Vagina (tissue), 2 donors: ENCODE data around the gene ZNF536. TPM values are rescaled to one million over a fixed set of nuclear protein-coding genes. Genes with fewer than 3 reads are reported as not detected.

Experiments
- DNase-seq, 2 donors: peaks; one replicate each; pipeline ENCODE4 v3.0.0-alpha.2; 2017; ENCODE audit errors: extremely low spot score in 2 of 2
- H3K27ac ChIP-seq: fragments of 200-600 bp; sonication (generic); one replicate; pipeline ENCODE4 v1.5.1; 2019
- H3K27me3 ChIP-seq: fragments of 200-600 bp; sonication (generic); one replicate; pipeline ENCODE4 v1.5.1; 2019
- H3K36me3 ChIP-seq, 2 donors: fragments of 200-600 bp; sonication (generic); one replicate each; pipeline ENCODE4 v1.5.1; 2017 to 2019
- H3K4me1 ChIP-seq: fragments of 200-600 bp; sonication (generic); one replicate; pipeline ENCODE4 v1.5.1; 2019
- H3K4me3 ChIP-seq, 2 donors: fragments of 200-600 bp; sonication (generic); 1 replicate in 1 of 2; 2 replicates in 1 of 2; pipeline ENCODE4 v1.5.1; 2016 to 2019
- H3K9me3 ChIP-seq: fragments of 200-600 bp; sonication (generic); one replicate; pipeline ENCODE4 v1.5.1; 2019
- POLR2A ChIP-seq, 2 donors: fragments of 450-650 bp; IDR thresholded peaks; one replicate each; pipeline ENCODE4 v1.6.1; 2017; ENCODE audit warnings: antibody characterized with exemption in 2 of 2, mild to moderate bottlenecking in 2 of 2, moderate library complexity in 2 of 2
- POLR2AphosphoS5 ChIP-seq, 2 donors: sonication (generic); formaldehyde crosslinking; IDR thresholded peaks; one replicate each; pipeline ENCODE4 v1.9.0; 2017; ENCODE audit warnings: antibody characterized with exemption in 2 of 2, mild to moderate bottlenecking in 2 of 2, low read depth in 1 of 2; ENCODE audit not compliant: insufficient read depth in 1 of 2
- intact Hi-C: fragments of 100-400 bp; cut with DNase I; formaldehyde crosslinking; loops from one replicate; pipeline ENCODE4 v1.15.1; 2023
- total RNA-seq: library from RNA; depleted of rRNA; stranded (reverse); fragments of >200 nt; gene quantifications from one replicate; pipeline ENCODE4 v1.2.3, GENCODE V29; 2016
- TF ChIP-seq, protein P1 (sequence below), 3 experiments: fragments of 450-650 bp in 2 of 3; fragments of 200-600 bp in 1 of 3; sonication (generic) in 1 of 3; IDR thresholded peaks; one replicate each; pipeline ENCODE4 v1.5.1; 2017 to 2019; ENCODE audit warnings: antibody characterized with exemption in 3 of 3, mild to moderate bottlenecking in 2 of 3, moderate library complexity in 2 of 3

ZNF536 gene
- total RNA-seq, 1 donor from 2014 or later = 2.5 TPM

DNA sequence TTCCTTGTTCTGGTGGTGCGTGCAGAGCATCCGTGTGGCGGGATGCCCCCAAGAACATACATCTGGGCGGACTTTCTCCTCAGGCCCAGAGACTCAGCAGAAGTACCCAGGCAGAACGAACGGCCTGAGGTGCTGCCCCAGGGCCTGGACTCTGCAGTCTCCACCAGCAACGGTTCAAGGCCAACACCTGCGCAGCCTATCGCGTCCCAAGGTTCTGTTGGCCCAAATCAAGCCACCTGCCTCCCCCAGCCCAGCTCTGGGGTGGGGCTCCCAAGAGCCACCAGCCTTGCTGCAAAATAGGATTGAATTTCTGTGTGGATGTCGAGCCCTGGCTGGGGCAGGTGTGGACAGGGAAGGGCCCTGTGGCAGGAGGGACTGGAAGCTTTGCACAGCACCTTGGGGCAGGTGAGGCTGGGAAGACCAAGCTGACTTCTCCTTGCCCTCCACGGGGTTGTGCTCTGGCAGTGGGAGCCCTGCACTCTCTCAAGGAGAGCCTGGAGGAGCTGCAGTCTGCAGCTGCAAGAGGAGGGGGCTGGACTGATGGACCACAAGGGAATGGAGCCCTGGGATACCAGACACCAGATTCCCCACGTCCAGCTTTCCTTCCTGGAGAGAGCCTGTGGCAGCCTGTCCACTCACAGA, 146.9 kb downstream of the ZNF536 start:
- Histone ChIP-seq H3K9me3 (no peaks in the 10 kb centered on the region), H3K27ac (no peak overlapping the region), H3K4me3 (no peak overlapping the region), H3K36me3 (no peaks in the 10 kb centered on the region), H3K4me1 (no peaks in the 10 kb centered on the region), H3K27me3 (no peaks in the 10 kb centered on the region)
- intact Hi-C loops = no loop called here
- DNase-seq = peak in 1 of 2 donors; percentile 77
- TF ChIP-seq, protein P1, sequence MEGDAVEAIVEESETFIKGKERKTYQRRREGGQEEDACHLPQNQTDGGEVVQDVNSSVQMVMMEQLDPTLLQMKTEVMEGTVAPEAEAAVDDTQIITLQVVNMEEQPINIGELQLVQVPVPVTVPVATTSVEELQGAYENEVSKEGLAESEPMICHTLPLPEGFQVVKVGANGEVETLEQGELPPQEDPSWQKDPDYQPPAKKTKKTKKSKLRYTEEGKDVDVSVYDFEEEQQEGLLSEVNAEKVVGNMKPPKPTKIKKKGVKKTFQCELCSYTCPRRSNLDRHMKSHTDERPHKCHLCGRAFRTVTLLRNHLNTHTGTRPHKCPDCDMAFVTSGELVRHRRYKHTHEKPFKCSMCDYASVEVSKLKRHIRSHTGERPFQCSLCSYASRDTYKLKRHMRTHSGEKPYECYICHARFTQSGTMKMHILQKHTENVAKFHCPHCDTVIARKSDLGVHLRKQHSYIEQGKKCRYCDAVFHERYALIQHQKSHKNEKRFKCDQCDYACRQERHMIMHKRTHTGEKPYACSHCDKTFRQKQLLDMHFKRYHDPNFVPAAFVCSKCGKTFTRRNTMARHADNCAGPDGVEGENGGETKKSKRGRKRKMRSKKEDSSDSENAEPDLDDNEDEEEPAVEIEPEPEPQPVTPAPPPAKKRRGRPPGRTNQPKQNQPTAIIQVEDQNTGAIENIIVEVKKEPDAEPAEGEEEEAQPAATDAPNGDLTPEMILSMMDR (IDR thresholded peaks at IDR 0.05) = no peak
- TF ChIP-seq POLR2AphosphoS5 (IDR thresholded peaks at IDR 0.05; ENCODE audit: insufficient read depth in 1 of 2, low read depth in 1 of 2) = no peak

- Histone ChIP-seq H3K27ac (no peak overlapping the region), H3K4me1 (no peaks in the 10 kb centered on the region), H3K27me3 (no peaks in the 10 kb centered on the region), H3K9me3 (no peaks in the 10 kb centered on the region), H3K36me3 (no peaks in the 10 kb centered on the region), H3K4me3 (no peak overlapping the region)
- no peak for DNase-seq
- intact Hi-C loops = no loop called here
- TF ChIP-seq POLR2AphosphoS5 (IDR thresholded peaks at IDR 0.05; ENCODE audit: insufficient read depth in 1 of 2, low read depth in 1 of 2) (no peak), POLR2A (IDR thresholded peaks at IDR 0.05) (no peak)
- TF ChIP-seq, protein P1 (IDR thresholded peaks at IDR 0.05) = no peak
Measured at GRCh38 chr19:30519607-30520205, 147.5 kb downstream of the ZNF536 start.

- no peak for TF ChIP-seq POLR2AphosphoS5 (IDR thresholded peaks at IDR 0.05; ENCODE audit: insufficient read depth in 1 of 2, low read depth in 1 of 2)
- TF ChIP-seq, protein P1 (IDR thresholded peaks at IDR 0.05) = no peak
- no peak for TF ChIP-seq POLR2A (IDR thresholded peaks at IDR 0.05)
- H3K36me3 ChIP-seq = no peaks in the 10 kb centered on the region
- H3K27me3 ChIP-seq = no peaks in the 10 kb centered on the region
- H3K27ac ChIP-seq = no peak overlapping the region
- intact Hi-C loops = no loop called here
- no peak overlapping the region for H3K4me3 ChIP-seq
- no peaks in the 10 kb centered on the region for H3K9me3 ChIP-seq
- DNase-seq = peak in 1 of 2 donors; percentile 55
- H3K4me1 ChIP-seq = no peaks in the 10 kb centered on the region
Measured at GRCh38 chr19:30520735-30521479, 148.7 kb downstream of the ZNF536 start.

GRCh38 chr19:30521937-30522336, 149.8 kb downstream of the ZNF536 start:
- Histone ChIP-seq H3K4me3 (no peak overlapping the region), H3K27me3 (no peaks in the 10 kb centered on the region), H3K36me3 (no peaks in the 10 kb centered on the region), H3K27ac (no peak overlapping the region), H3K9me3 (no peaks in the 10 kb centered on the region), H3K4me1 (no peaks in the 10 kb centered on the region)
- TF ChIP-seq POLR2A (IDR thresholded peaks at IDR 0.05) = no peak
- no peak for TF ChIP-seq POLR2AphosphoS5 (IDR thresholded peaks at IDR 0.05; ENCODE audit: insufficient read depth in 1 of 2, low read depth in 1 of 2)
- TF ChIP-seq, protein P1 (IDR thresholded peaks at IDR 0.05) = no peak
- intact Hi-C loops = no loop called here
- DNase-seq = peak in 1 of 2 donors; percentile 92
